RWPE2 (cell line): ENCODE measurements around the gene GABRB1.

Experiments
- ATAC-seq: fragments of 200-7000 bp; cut with Tn5 transposase; 3 replicates; pipeline ENCODE4 v1.9.1; 2021; ENCODE audit warnings: low read depth
- DNase-seq: peaks from one replicate; pipeline ENCODE4 v3.0.0-alpha.2; 2020; ENCODE audit warnings: low spot score
- H3K27ac ChIP-seq: fragments of 450-650 bp; 2 replicates; pipeline ENCODE4 v1.5.1; 2017; ENCODE audit warnings: mild to moderate bottlenecking; ENCODE audit not compliant: poor library complexity, severe bottlenecking
- H3K27me3 ChIP-seq: fragments of 250-450 bp; sonication (Bioruptor Pico); 2 replicates; pipeline ENCODE4 v1.5.1; 2021; ENCODE audit warnings: mild to moderate bottlenecking, moderate library complexity; ENCODE audit not compliant: insufficient read depth, poor library complexity, severe bottlenecking
- H3K36me3 ChIP-seq: fragments of 250-450 bp; sonication (Bioruptor Pico); 2 replicates; pipeline ENCODE4 v1.5.1; 2020; ENCODE audit warnings: low read depth, mild to moderate bottlenecking, moderate library complexity
- H3K4me1 ChIP-seq: fragments of 250-450 bp; sonication (Bioruptor Pico); 2 replicates; pipeline ENCODE4 v1.5.1; 2021; ENCODE audit warnings: mild to moderate bottlenecking, moderate library complexity; ENCODE audit not compliant: insufficient read depth, poor library complexity, severe bottlenecking
- H3K4me3 ChIP-seq: fragments of 250-450 bp; sonication (Bioruptor Pico); 2 replicates; pipeline ENCODE4 v1.5.1; 2021; ENCODE audit warnings: mild to moderate bottlenecking, moderate library complexity; ENCODE audit not compliant: severe bottlenecking
- H3K9me3 ChIP-seq: fragments of 250-450 bp; sonication (Bioruptor Pico); 2 replicates; pipeline ENCODE4 v1.5.1; 2021; ENCODE audit warnings: mild to moderate bottlenecking, moderate library complexity; ENCODE audit not compliant: severe bottlenecking
- CTCF ChIP-seq: fragments of 450-650 bp; IDR thresholded peaks from one replicate; pipeline ENCODE4 v1.5.1; 2017; ENCODE audit warnings: mild to moderate bottlenecking, moderate library complexity; ENCODE audit not compliant: poor library complexity, severe bottlenecking

Gene GABRB1

DNA sequence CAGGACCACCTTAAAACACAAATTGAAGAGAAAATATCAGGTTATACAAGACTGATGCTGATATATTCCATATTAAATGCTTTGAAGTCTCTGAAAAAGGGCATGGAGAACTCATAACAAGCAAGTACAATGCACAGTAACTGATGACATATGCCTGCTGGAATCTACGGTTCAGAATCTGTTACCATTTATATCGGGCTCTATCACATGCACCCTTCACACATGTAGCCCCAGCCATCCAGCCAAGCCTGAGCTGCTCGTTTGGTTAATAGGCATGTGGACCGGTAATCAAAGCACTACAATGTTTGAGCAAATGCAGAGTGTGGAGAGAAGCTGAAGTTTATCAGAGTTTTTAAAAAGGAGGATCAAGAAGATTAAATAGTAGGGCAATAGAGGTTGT is 420.3 kb downstream of the GABRB1 start:
- ATAC-seq (no peak), DNase-seq (no peak)
- no peaks in the 10 kb centered on the region for H3K4me1 ChIP-seq
- H3K27ac ChIP-seq, result no peak overlapping the region
- no peaks in the 10 kb centered on the region for H3K9me3 ChIP-seq
- H3K36me3 ChIP-seq, result peaks cover 38% of the 10 kb centered on the region
- no peak overlapping the region for H3K4me3 ChIP-seq
- H3K27me3 ChIP-seq, result no peaks in the 10 kb centered on the region
- TF ChIP-seq CTCF, result no peak

DNA sequence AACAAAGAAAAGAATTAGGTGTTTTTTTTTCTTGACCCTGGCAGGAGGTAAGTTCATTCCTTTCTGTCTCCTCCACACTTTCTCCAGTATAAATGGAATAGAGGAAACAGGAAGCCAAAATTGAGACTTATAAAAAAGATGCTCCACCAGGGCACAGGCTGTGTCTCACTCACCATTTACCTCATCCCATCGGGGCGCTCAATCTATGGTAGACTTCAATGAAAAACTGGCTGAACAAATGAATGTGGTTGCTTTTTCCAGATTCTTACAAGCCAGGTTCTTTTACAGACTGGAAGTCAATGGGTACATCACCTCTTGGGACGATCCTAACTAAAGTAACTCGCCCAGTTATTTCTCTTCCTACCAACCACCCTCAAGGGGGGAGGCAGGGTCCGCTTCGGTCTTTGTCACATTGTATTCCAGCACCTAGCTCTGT is 431.4 kb downstream of the GABRB1 start:
- DNase-seq, result no peak
- peaks cover 4% of the 10 kb centered on the region for H3K4me1 ChIP-seq
- peak; percentile 3; the same call in 1 of the 3 replicates for ATAC-seq

GRCh38 chr4:47463235-47463956 is 432.0 kb downstream of the GABRB1 start, which contains the start of gene COMMD8:
TSS of gene COMMD8 (minus strand) at chr4:47463702. CDS start at chr4:47463651, 51 bp downstream.
- Histone ChIP-seq H3K27me3 (no peaks in the 10 kb centered on the region), H3K4me1 (peaks cover 4% of the 10 kb centered on the region), H3K36me3 (peaks cover 9% of the 10 kb centered on the region), H3K4me3 (peak within 1 kb of the TSS; percentile 64), H3K9me3 (no peaks in the 10 kb centered on the region), H3K27ac (peak within 1 kb of the TSS; percentile 27)
- DNase-seq (peak; percentile 95), ATAC-seq (peak; percentile 93)
- peak; percentile 31 for TF ChIP-seq CTCF

More for the DNA sequence above, 431.4 kb downstream of the GABRB1 start:
- Histone ChIP-seq H3K27me3 (no peaks in the 10 kb centered on the region), H3K27ac (peak overlapping the region; percentile 27), H3K9me3 (no peaks in the 10 kb centered on the region), H3K4me3 (peak overlapping the region; percentile 64), H3K36me3 (peaks cover 14% of the 10 kb centered on the region)
- no peak for TF ChIP-seq CTCF

GRCh38 chr4:47465004-47465403 is 433.6 kb downstream of the GABRB1 start:
- TF ChIP-seq CTCF, result no peak
- ATAC-seq (no peak), DNase-seq (no peak)
- H3K4me3 ChIP-seq, result no peak overlapping the region
- peaks cover 12% of the 10 kb centered on the region for H3K4me1 ChIP-seq
- H3K27me3 ChIP-seq, result no peaks in the 10 kb centered on the region
- no peak overlapping the region for H3K27ac ChIP-seq
- no peaks in the 10 kb centered on the region for H3K9me3 ChIP-seq
- H3K36me3 ChIP-seq, result peaks cover 1% of the 10 kb centered on the region; the same call in 1 of the 2 replicates
